HUES6 (cell line): ENCODE results near the gene C14orf93.

Experiments
- H3K27ac ChIP-seq: 2 replicates; pipeline ENCODE4 v1.7.0; 2013; ENCODE audit warnings: low read depth, mild to moderate bottlenecking, low read length, inconsistent platforms
- H3K27me3 ChIP-seq: 2 replicates; pipeline ENCODE4 v1.6.1; 2013; ENCODE audit warnings: low read length; ENCODE audit not compliant: control insufficient read depth, insufficient read depth
- H3K36me3 ChIP-seq: 2 replicates; pipeline ENCODE4 v1.6.1; 2013; ENCODE audit warnings: low read length; ENCODE audit not compliant: control insufficient read depth, insufficient read depth
- H3K4me1 ChIP-seq: 2 replicates; pipeline ENCODE4 v1.6.1; 2013; ENCODE audit warnings: low read length; ENCODE audit not compliant: control insufficient read depth, insufficient read depth
- H3K4me3 ChIP-seq: 2 replicates; pipeline ENCODE4 v1.5.1; 2013; ENCODE audit warnings: low read depth, low read length
- H3K9ac ChIP-seq: one replicate; pipeline ENCODE4 v1.6.1; 2013; ENCODE audit warnings: mild to moderate bottlenecking, low read length
- H3K9me3 ChIP-seq: 2 replicates; pipeline ENCODE4 v1.6.1; 2013; ENCODE audit warnings: low read depth, low read length; ENCODE audit not compliant: control insufficient read depth, insufficient read depth

C14orf93 gene

GRCh38 chr14:22998329-22999012 is 11.5 kb downstream of the C14orf93 start:
- no peak overlapping the region for H3K4me3 ChIP-seq

GRCh38 chr14:22997676-22998323 is 12.1 kb downstream of the C14orf93 start:
- H3K27me3 ChIP-seq: no peaks in the 10 kb centered on the region
- H3K27ac ChIP-seq: no peak overlapping the region
- H3K9ac ChIP-seq: no peak overlapping the region
- H3K4me3 ChIP-seq: no peak overlapping the region
- H3K36me3 ChIP-seq: no peaks in the 10 kb centered on the region
- peaks cover 5% of the 10 kb centered on the region; the same call in 1 of the 2 replicates for H3K4me1 ChIP-seq
- H3K9me3 ChIP-seq: no peaks in the 10 kb centered on the region

More at GRCh38 chr14:22998329-22999012, 11.5 kb downstream of the C14orf93 start:
- peaks cover 5% of the 10 kb centered on the region; the same call in 1 of the 2 replicates for H3K4me1 ChIP-seq
- no peaks in the 10 kb centered on the region for H3K36me3 ChIP-seq
- no peak overlapping the region for H3K27ac ChIP-seq
- H3K9me3 ChIP-seq: no peaks in the 10 kb centered on the region
- no peaks in the 10 kb centered on the region for H3K27me3 ChIP-seq
- H3K9ac ChIP-seq: no peak overlapping the region

- no peak overlapping the region for H3K4me3 ChIP-seq
- H3K4me1 ChIP-seq: peaks cover 5% of the 10 kb centered on the region; the same call in 1 of the 2 replicates
- no peaks in the 10 kb centered on the region for H3K36me3 ChIP-seq
- no peak overlapping the region for H3K27ac ChIP-seq
- H3K27me3 ChIP-seq: no peaks in the 10 kb centered on the region
- no peaks in the 10 kb centered on the region for H3K9me3 ChIP-seq
- H3K9ac ChIP-seq: no peak overlapping the region
These were observed 12.9 kb downstream of the C14orf93 start for GRCh38 chr14:22996768-22997654.

- H3K4me3 ChIP-seq: no peak overlapping the region
- H3K9me3 ChIP-seq: no peaks in the 10 kb centered on the region
- no peaks in the 10 kb centered on the region for H3K27me3 ChIP-seq
- no peak overlapping the region for H3K9ac ChIP-seq
- peaks cover 5% of the 10 kb centered on the region; the same call in 1 of the 2 replicates for H3K4me1 ChIP-seq
- H3K27ac ChIP-seq: no peak overlapping the region
- H3K36me3 ChIP-seq: no peaks in the 10 kb centered on the region
These were observed 13.9 kb downstream of the C14orf93 start for GRCh38 chr14:22995889-22996625.

- no peaks in the 10 kb centered on the region for H3K27me3 ChIP-seq
- no peak overlapping the region for H3K9ac ChIP-seq
- H3K4me1 ChIP-seq: peaks cover 5% of the 10 kb centered on the region; the same call in 1 of the 2 replicates
- no peaks in the 10 kb centered on the region for H3K9me3 ChIP-seq
- H3K36me3 ChIP-seq: no peaks in the 10 kb centered on the region
- no peak overlapping the region for H3K27ac ChIP-seq
- no peak overlapping the region for H3K4me3 ChIP-seq
These were observed 15.1 kb downstream of the C14orf93 start for GRCh38 chr14:22994762-22995275.

GRCh38 chr14:22993517-22993916 is 16.4 kb downstream of the C14orf93 start:
- Histone ChIP-seq H3K27me3 (no peaks in the 10 kb centered on the region), H3K36me3 (no peaks in the 10 kb centered on the region), H3K27ac (no peak overlapping the region), H3K9me3 (no peaks in the 10 kb centered on the region), H3K4me1 (peaks cover 5% of the 10 kb centered on the region; the same call in 1 of the 2 replicates), H3K9ac (no peak overlapping the region), H3K4me3 (no peak overlapping the region)

GRCh38 chr14:22991852-22992251 is 18.1 kb downstream of the C14orf93 start:
- H3K4me1 ChIP-seq: peaks cover 5% of the 10 kb centered on the region; the same call in 1 of the 2 replicates
- H3K36me3 ChIP-seq: no peaks in the 10 kb centered on the region

GRCh38 chr14:22987291-22987690 is 22.7 kb downstream of the C14orf93 start:
- Histone ChIP-seq H3K27ac (no peak overlapping the region), H3K27me3 (no peaks in the 10 kb centered on the region), H3K4me1 (peaks cover 3% of the 10 kb centered on the region; the same call in 1 of the 2 replicates)

More at GRCh38 chr14:22991852-22992251, 18.1 kb downstream of the C14orf93 start:
- H3K9me3 ChIP-seq: no peaks in the 10 kb centered on the region
- no peak overlapping the region for H3K9ac ChIP-seq
- no peaks in the 10 kb centered on the region for H3K27me3 ChIP-seq
- no peak overlapping the region for H3K4me3 ChIP-seq
- H3K27ac ChIP-seq: no peak overlapping the region

GRCh38 chr14:22986508-22987054 is 23.4 kb downstream of the C14orf93 start:
- H3K36me3 ChIP-seq: no peaks in the 10 kb centered on the region
- H3K4me3 ChIP-seq: no peak overlapping the region
- H3K27me3 ChIP-seq: peaks cover 4% of the 10 kb centered on the region; the same call in 1 of the 2 replicates
- no peak overlapping the region for H3K27ac ChIP-seq
- H3K9ac ChIP-seq: no peak overlapping the region
- H3K9me3 ChIP-seq: no peaks in the 10 kb centered on the region
- peaks cover 3% of the 10 kb centered on the region; the same call in 1 of the 2 replicates for H3K4me1 ChIP-seq

More at GRCh38 chr14:22987291-22987690, 22.7 kb downstream of the C14orf93 start:
- no peaks in the 10 kb centered on the region for H3K9me3 ChIP-seq
- no peak overlapping the region for H3K9ac ChIP-seq
- no peaks in the 10 kb centered on the region for H3K36me3 ChIP-seq
- no peak overlapping the region for H3K4me3 ChIP-seq
